GM23338 (cell line): ENCODE data around the gene FHIT.

Experiments used
- CREB1 ChIP-seq: fragments of 250-450 bp; sonication (Bioruptor Pico); IDR thresholded peaks from 2 replicates; pipeline ENCODE4 v1.5.0; 2020; ENCODE audit warnings: low read depth, mild to moderate bottlenecking, moderate library complexity
- CTCF ChIP-seq, 2 experiments: fragments of 200-600 bp in 1 of 2; sonication (generic) in 1 of 2; conservative IDR thresholded peaks; 2 replicates each; pipeline versions ENCODE4 v1.5.1 to v1.6.1; 2016 to 2017; ENCODE audit warnings: antibody characterized with exemption in 2 of 2, low read depth in 2 of 2, mild to moderate bottlenecking in 2 of 2, moderate library complexity in 1 of 2
- ETS1 ChIP-seq: IDR thresholded peaks from 2 replicates; pipeline ENCODE4 v1.6.1; 2016; ENCODE audit warnings: antibody characterized with exemption
- EZH2 ChIP-seq: fragments of 200-600 bp; sonication (generic); IDR thresholded peaks from one replicate; pipeline ENCODE4 v1.8.0; 2017; ENCODE audit warnings: antibody characterized with exemption, mild to moderate bottlenecking, low read depth; ENCODE audit not compliant: unreplicated experiment
- EZH2phosphoT487 ChIP-seq: fragments of 200-600 bp; sonication (generic); IDR thresholded peaks from one replicate; pipeline ENCODE4 v1.8.1; 2018; ENCODE audit warnings: antibody characterized with exemption; ENCODE audit not compliant: unreplicated experiment
- JUNB ChIP-seq: IDR thresholded peaks from one replicate; pipeline ENCODE4 v1.6.1; 2016; ENCODE audit warnings: antibody characterized with exemption; ENCODE audit not compliant: unreplicated experiment
- NANOG ChIP-seq: IDR thresholded peaks from 2 replicates; pipeline ENCODE4 v1.6.1; 2016; ENCODE audit warnings: antibody characterized with exemption, borderline replicate concordance
- POLR2AphosphoS5 ChIP-seq: IDR thresholded peaks from 2 replicates; pipeline ENCODE4 v1.6.1; 2016; ENCODE audit warnings: antibody characterized with exemption, low read depth
- REST ChIP-seq: IDR thresholded peaks from one replicate; pipeline ENCODE4 v1.6.1; 2018; ENCODE audit warnings: antibody characterized with exemption; ENCODE audit not compliant: unreplicated experiment
- STAT1 ChIP-seq: IDR thresholded peaks from one replicate; pipeline ENCODE4 v1.6.1; 2016; ENCODE audit warnings: antibody characterized with exemption; ENCODE audit not compliant: unreplicated experiment
- ZNF114 ChIP-seq: fragments of 250-450 bp; sonication (Bioruptor Pico); IDR thresholded peaks from 2 replicates; pipeline ENCODE4 v1.5.0; 2020; ENCODE audit warnings: mild to moderate bottlenecking, moderate library complexity
- ZNF462 ChIP-seq: fragments of 250-450 bp; sonication (Bioruptor Pico); IDR thresholded peaks from 2 replicates; pipeline ENCODE4 v1.5.0; 2020; ENCODE audit warnings: mild to moderate bottlenecking, moderate library complexity

GRCh38 chr3:59872128-59872527, 1379.1 kb downstream of the FHIT start:
- TF ChIP-seq CTCF (conservative IDR thresholded peaks at IDR 0.05; ENCODE audit: low read depth in 2 of 2) (no peak), ZNF462 (CRISPR knock-in tag) (no peak), REST (no peak), EZH2 (no peak), POLR2AphosphoS5 (no peak), ETS1 (no peak), CREB1 (CRISPR knock-in tag) (no peak), EZH2phosphoT487 (no peak), JUNB (no peak), ZNF114 (CRISPR knock-in tag) (no peak), STAT1 (no peak), NANOG (no peak)
